ENCODE measurements around the gene INTS6.

Gene INTS6

DNA sequence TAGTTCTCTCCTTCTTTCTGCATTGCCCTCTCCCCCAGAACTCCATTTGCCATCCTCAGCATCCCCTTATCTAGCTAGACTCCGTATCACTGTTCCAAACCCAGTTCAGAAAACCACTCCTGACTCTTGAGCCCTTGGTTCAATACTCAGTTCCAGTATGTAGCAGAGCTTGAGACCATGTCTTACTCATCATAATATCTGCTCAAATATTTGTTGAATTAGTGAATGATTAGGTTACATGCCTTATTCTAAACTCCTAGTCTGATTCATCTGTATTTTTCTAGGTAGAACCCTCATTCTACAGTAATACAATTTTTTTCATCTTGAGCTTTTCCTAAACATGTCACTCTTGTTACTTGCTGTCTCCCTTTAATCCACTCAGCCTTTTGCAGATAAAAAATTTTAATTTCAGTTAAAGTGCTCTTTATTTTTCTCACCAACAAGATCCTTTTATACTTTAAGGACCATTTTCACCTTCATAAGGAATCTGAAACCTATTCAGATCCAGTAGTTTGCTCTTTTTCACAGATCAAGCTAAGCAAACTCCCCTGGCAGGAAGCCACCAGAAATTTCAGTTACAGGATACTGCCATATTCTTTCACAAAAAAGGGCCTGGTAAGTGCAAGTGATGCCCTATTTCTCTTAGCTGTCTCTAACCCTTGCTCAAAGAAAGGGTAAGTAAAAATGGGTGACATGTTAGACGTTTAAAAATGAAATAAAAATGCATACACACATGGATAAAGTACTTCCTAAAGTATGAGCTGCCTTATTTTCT, 23.1 kb upstream of the INTS6 start:
- no peaks in the 10 kb centered on the region for H3K4me1 Mint-ChIP-seq
- no peak for DNase-seq
- no peaks in the 10 kb centered on the region for H3K9me3 Mint-ChIP-seq
- H3K27me3 Mint-ChIP-seq = no peaks in the 10 kb centered on the region
- H3K4me3 Mint-ChIP-seq = no peak overlapping the region
- ATAC-seq = no peak
- no peaks in the 10 kb centered on the region for H3K36me3 Mint-ChIP-seq (ENCODE audit: low read depth)
- H3K27ac Mint-ChIP-seq = no peak overlapping the region

GRCh38 chr13:51469790-51470189, 17.0 kb upstream of the INTS6 start:
- H3K9me3 Mint-ChIP-seq = no peaks in the 10 kb centered on the region
- DNase-seq (no peak), ATAC-seq (no peak)
- no peaks in the 10 kb centered on the region for H3K4me1 Mint-ChIP-seq
- H3K27me3 Mint-ChIP-seq = no peaks in the 10 kb centered on the region
- no peaks in the 10 kb centered on the region for H3K36me3 Mint-ChIP-seq (ENCODE audit: low read depth)
- H3K27ac Mint-ChIP-seq = no peak overlapping the region
- H3K4me3 Mint-ChIP-seq = no peak overlapping the region

DNA sequence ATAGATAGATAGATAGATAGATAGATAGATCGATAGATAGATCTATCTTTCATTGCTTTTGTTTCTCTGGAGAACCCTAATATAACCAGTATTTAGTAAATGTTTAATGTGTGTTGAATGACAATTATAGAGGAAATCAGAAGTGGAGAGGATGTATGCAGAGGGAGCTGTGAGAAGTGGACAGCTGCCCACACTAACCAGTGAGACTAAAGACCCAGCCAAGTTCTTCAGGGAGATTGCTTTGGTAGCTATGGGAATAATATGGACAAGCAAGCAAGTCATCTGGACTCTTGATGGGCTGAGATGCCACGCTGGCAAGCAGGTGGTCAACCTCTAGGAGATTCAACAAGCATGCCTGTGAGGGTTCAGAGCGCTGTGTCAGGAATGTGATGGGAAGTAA, 14.9 kb upstream of the INTS6 start:
- Mint-ChIP-seq H3K9me3 (no peaks in the 10 kb centered on the region), H3K4me3 (no peak overlapping the region), H3K4me1 (no peaks in the 10 kb centered on the region), H3K27me3 (no peaks in the 10 kb centered on the region), H3K36me3 (ENCODE audit: low read depth) (no peaks in the 10 kb centered on the region), H3K27ac (no peak overlapping the region)
- DNase-seq = no peak
- no peak for ATAC-seq

GRCh38 chr13:51465124-51465523, 12.3 kb upstream of the INTS6 start:
- Mint-ChIP-seq H3K4me3 (no peak overlapping the region), H3K9me3 (no peaks in the 10 kb centered on the region), H3K27me3 (no peaks in the 10 kb centered on the region), H3K4me1 (no peaks in the 10 kb centered on the region), H3K27ac (no peak overlapping the region), H3K36me3 (ENCODE audit: low read depth) (no peaks in the 10 kb centered on the region)
- ATAC-seq (no peak), DNase-seq (no peak)

GRCh38 chr13:51457086-51457815, 4.4 kb upstream of the INTS6 start:
- no peak for ATAC-seq

GRCh38 chr13:51456510-51456909, 3.7 kb upstream of the INTS6 start:
- no peak for ATAC-seq
- peaks cover 21% of the 10 kb centered on the region for H3K36me3 Mint-ChIP-seq (ENCODE audit: low read depth)
- H3K4me1 Mint-ChIP-seq = peaks cover 23% of the 10 kb centered on the region
- no peak overlapping the region for H3K4me3 Mint-ChIP-seq
- no peak overlapping the region for H3K27ac Mint-ChIP-seq
- H3K9me3 Mint-ChIP-seq = peaks cover 4% of the 10 kb centered on the region
- peaks cover 2% of the 10 kb centered on the region for H3K27me3 Mint-ChIP-seq
- no peak for DNase-seq

More at GRCh38 chr13:51457086-51457815, 4.4 kb upstream of the INTS6 start:
- Mint-ChIP-seq H3K4me3 (no peak overlapping the region), H3K36me3 (ENCODE audit: low read depth) (peaks cover 21% of the 10 kb centered on the region), H3K4me1 (peaks cover 23% of the 10 kb centered on the region), H3K9me3 (peaks cover 4% of the 10 kb centered on the region), H3K27me3 (peaks cover 2% of the 10 kb centered on the region), H3K27ac (peak overlapping the region; percentile 10)
- DNase-seq = no peak

DNA sequence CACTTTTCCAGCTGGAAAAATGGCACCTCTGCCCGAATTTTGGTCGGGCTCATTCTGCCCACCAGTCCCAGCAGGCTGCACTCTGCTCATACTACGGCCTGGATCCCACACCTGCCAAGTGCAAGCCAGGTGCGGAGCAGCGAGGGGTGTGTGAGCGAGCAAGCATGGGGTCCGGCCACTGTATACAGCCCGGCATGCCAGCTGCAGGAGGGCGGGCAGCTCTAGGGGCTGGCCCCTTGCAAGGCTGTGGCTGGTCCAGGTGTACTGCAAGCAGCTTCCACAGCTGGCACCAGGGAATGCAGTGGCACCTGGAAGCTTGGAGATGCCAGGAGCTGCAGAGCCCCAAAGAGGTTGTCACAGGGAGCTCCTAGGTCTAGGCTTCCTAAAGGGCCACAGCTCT, 2.7 kb upstream of the INTS6 start:
- H3K4me1 Mint-ChIP-seq = peaks cover 27% of the 10 kb centered on the region
- peaks cover 31% of the 10 kb centered on the region for H3K36me3 Mint-ChIP-seq (ENCODE audit: low read depth)
- H3K9me3 Mint-ChIP-seq = peaks cover 4% of the 10 kb centered on the region
- DNase-seq = no peak
- H3K27ac Mint-ChIP-seq = peak overlapping the region; percentile 96
- no peak for ATAC-seq
- H3K27me3 Mint-ChIP-seq = peaks cover 2% of the 10 kb centered on the region
- no peak overlapping the region for H3K4me3 Mint-ChIP-seq

DNA sequence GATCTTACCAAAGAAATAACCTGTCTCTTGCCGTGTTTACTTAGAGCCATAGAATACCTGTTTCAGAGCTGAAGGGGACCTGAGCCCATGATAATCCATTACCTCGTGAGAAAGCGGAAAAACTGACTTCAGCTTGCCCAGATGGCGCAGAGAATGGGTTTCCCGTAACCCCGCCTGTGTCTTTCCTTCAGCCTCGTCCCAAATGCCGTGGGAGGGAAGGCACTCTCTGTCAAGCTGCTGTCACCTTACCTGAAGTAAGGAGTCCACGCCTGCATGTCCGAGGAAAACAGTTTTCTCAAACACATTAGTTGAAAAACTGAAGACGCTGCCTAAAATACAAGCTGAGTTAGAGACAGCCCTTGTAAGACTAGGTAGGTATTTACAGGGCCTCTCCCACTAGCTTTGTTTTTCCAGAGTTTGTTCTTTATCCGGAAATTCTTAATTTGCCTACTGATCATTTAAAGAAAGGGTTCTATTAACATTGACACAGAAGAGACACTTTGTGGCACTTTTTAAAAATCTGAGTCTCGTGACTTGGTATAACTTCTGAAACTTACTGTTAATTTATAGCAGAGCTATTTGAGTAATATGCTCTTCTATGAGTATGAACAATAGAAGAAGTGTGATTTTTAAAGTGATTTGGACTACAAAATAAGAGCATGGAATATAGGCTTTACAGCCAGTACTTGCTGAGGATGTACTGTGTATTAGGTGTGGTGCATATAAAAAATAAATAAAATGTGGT, 1.3 kb upstream of the INTS6 start:
- H3K4me3 Mint-ChIP-seq = peak overlapping the region; percentile 87
- peak overlapping the region; percentile 96 for H3K27ac Mint-ChIP-seq
- peaks cover 2% of the 10 kb centered on the region for H3K27me3 Mint-ChIP-seq
- peaks cover 38% of the 10 kb centered on the region for H3K36me3 Mint-ChIP-seq (ENCODE audit: low read depth)
- H3K9me3 Mint-ChIP-seq = no peaks in the 10 kb centered on the region
- ATAC-seq (no peak), DNase-seq (peak; percentile 53)
- peaks cover 39% of the 10 kb centered on the region for H3K4me1 Mint-ChIP-seq

- H3K4me3 Mint-ChIP-seq = peak overlapping the region; percentile 87
- DNase-seq = peak; percentile 83
- peaks cover 42% of the 10 kb centered on the region for H3K4me1 Mint-ChIP-seq
- peaks cover 39% of the 10 kb centered on the region for H3K36me3 Mint-ChIP-seq (ENCODE audit: low read depth)
- peak; percentile 51 for ATAC-seq
- peaks cover 2% of the 10 kb centered on the region for H3K27me3 Mint-ChIP-seq
- H3K9me3 Mint-ChIP-seq = no peaks in the 10 kb centered on the region
- H3K27ac Mint-ChIP-seq = peak overlapping the region; percentile 96
Observed at GRCh38 chr13:51453207-51453958, 547 bp upstream of the INTS6 start.

DNA sequence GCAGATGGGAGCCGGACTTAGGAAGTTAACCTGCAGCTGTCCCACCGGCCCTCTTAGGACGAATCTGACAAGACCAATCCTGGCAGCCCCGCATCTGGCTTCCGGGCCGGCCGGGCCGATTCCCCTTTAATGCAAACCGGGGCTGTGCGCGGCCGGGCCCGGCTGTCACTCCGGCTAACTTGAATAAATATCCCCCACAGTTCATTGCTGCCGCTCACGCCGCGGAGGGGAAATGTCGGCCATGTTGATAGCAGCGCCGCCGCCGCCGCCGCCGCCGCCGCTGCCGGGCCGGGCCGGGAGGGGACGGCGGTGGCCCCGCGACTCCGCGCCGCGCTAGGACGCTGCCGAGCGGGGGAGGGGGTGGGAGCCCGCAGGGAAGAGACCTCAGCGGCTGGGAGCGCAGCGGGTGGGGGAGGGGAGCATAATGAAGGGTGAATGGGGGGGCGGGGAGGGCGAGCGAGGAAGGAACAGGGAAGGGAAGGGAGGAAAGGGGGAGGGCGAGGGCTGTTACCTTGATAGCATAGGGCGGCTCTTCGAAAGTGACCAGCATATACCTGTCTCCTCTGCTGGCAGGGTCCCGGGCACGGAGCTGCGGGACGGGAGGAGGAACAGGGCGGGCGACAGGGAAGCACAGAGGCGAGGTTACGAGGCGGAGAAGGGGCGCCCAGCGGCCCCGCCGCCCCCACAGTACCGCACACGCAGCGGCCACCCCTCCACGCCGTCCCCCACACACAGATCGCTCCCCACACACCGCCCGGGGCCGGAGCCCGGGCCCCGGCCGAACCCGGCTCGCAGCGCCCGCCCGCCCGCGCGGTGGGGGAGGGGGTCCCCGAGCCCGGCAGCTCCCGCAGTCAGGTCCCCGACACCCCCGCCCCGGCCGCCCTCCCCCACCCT, 1.1 kb downstream of the INTS6 start:
- Mint-ChIP-seq H3K27me3 (peaks cover 2% of the 10 kb centered on the region), H3K27ac (peak overlapping the region; percentile 86), H3K36me3 (ENCODE audit: low read depth) (peaks cover 35% of the 10 kb centered on the region), H3K4me1 (peaks cover 48% of the 10 kb centered on the region), H3K4me3 (peak overlapping the region; percentile 87), H3K9me3 (no peaks in the 10 kb centered on the region)
- peak; percentile 21 for ATAC-seq
- peak; percentile 79 for DNase-seq

DNA sequence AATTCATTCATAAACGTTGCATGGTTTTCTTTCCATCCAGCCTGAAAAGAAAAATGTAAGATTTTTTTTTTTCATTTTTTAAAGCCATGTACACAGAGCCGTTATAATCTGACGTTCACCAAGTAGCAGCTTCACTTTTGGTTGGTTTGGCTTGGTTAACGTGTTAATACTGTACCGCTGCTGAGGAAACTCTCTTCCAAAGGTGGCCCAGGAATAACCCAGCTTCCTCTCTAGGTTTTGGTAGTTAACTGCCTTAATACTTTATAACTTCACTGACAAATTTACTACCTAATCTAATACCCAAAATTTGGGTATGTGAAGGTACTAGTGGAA, 1.7 kb downstream of the INTS6 start:
- DNase-seq = no peak
- Mint-ChIP-seq H3K4me3 (peak overlapping the region; percentile 87), H3K4me1 (peaks cover 52% of the 10 kb centered on the region), H3K27ac (peak overlapping the region; percentile 86), H3K9me3 (no peaks in the 10 kb centered on the region), H3K27me3 (peaks cover 2% of the 10 kb centered on the region), H3K36me3 (ENCODE audit: low read depth) (peaks cover 40% of the 10 kb centered on the region)
- ATAC-seq = no peak

DNA sequence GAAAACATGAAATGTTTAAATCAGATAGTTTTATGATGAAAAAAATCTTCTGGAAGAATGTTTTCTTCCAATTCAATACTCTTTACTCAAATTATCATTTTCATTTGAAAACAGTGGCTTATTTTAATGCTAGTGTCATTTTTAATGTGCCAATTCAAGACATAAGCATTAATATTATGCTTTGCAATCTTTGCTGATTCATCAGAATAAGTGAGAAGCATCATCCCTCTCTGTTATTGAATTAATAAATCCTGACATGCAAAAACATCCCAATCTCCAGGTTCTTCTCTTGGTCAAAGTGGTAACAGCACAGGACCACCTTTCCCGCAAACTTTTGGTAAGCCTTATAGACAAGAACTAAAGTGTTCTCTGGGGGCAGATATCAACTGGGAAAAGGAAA, 3.8 kb downstream of the INTS6 start:
- peak overlapping the region; percentile 70 for H3K27ac Mint-ChIP-seq
- peaks cover 33% of the 10 kb centered on the region for H3K4me1 Mint-ChIP-seq
- DNase-seq = no peak
- peaks cover 2% of the 10 kb centered on the region for H3K27me3 Mint-ChIP-seq
- no peaks in the 10 kb centered on the region for H3K9me3 Mint-ChIP-seq
- no peak overlapping the region for H3K4me3 Mint-ChIP-seq
- H3K36me3 Mint-ChIP-seq (ENCODE audit: low read depth) = peaks cover 32% of the 10 kb centered on the region
- no peak for ATAC-seq

DNA sequence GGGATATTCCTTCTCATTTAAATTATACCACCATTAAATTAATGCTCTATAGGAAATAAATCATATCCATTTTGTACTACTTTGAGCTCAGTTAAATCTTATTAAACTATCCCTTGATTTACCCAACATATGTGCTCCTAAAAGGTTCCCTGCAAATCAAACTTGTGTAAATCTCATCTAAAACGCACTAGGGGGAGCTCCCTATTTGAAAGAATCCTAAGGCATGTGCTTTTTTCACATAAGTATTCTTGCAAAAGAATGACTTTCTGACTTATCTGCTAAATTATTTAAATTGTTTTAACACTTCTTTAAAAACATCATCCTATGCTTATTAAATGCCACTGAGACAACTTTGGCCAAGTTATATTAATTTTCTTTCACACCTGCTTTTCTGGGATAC, 7.9 kb downstream of the INTS6 start:
- H3K4me3 Mint-ChIP-seq = no peak overlapping the region
- H3K27me3 Mint-ChIP-seq = no peaks in the 10 kb centered on the region
- ATAC-seq (no peak), DNase-seq (no peak)
- no peaks in the 10 kb centered on the region for H3K9me3 Mint-ChIP-seq
- H3K4me1 Mint-ChIP-seq = peaks cover 21% of the 10 kb centered on the region
- peaks cover 21% of the 10 kb centered on the region for H3K36me3 Mint-ChIP-seq (ENCODE audit: low read depth)
- H3K27ac Mint-ChIP-seq = no peak overlapping the region
